HepG2 (cell line): ENCODE measurements around the gene STYX. TPM values are rescaled to one million over a fixed set of nuclear protein-coding genes. Genes with fewer than 3 reads are reported as not detected.

Experiments used
- POLR2AphosphoS2 ChIP-seq: IDR thresholded peaks from 2 replicates; pipeline ENCODE4 v1.6.1; 2011; ENCODE audit warnings: low read depth, low read length, improper control_type of control experiment
- PREB ChIP-seq: sonication (generic); formaldehyde crosslinking; IDR thresholded peaks from 2 replicates; pipeline ENCODE4 v1.4.0; 2020; ENCODE audit warnings: missing genetic modification reagents
- ZNF121 ChIP-seq: sonication (generic); formaldehyde crosslinking; IDR thresholded peaks from 2 replicates; pipeline ENCODE4 v1.5.0; 2020; ENCODE audit warnings: mild to moderate bottlenecking, missing genetic modification reagents
- ZNF513 ChIP-seq: sonication (generic); formaldehyde crosslinking; conservative IDR thresholded peaks from 2 replicates; pipeline ENCODE4 v1.5.0; 2020; ENCODE audit warnings: missing genetic modification reagents
- polyA plus RNA-seq, 8 experiments: library from polyadenylated mRNA; depleted of rRNA in 3 of 8; stranded (reverse) in 7 of 8; unstranded in 1 of 8; fragments of >200 nt; fragmentation: Illumina TruSeq in 4 of 8; extraction: Trizol in 4 of 8; gene quantifications; 2 replicates each; pipeline versions ENCODE4 v1.2.1 to v1.2.3, GENCODE V29; 2011 to 2016; ENCODE audit warnings: low read depth in 4 of 8, missing spikeins in 1 of 8, mixed read lengths in 1 of 8; ENCODE audit not compliant: insufficient read depth in 1 of 8
- total RNA-seq, 5 experiments: library from RNA; depleted of rRNA; stranded (reverse); fragments of >200 nt; fragmentation: Illumina TruSeq; extraction: Trizol; gene quantifications; 2 replicates each; pipeline ENCODE4 v1.2.3, GENCODE V29; 2016; ENCODE audit warnings: low read depth in 1 of 5
- TF ChIP-seq, protein P1 (sequence below), 2 experiments: fragments of 450-650 bp in 1 of 2; sonication (generic) in 1 of 2; formaldehyde crosslinking in 1 of 2; IDR thresholded peaks; 2 replicates each; pipeline versions ENCODE4 v1.6.1 to v1.8.0; 2016 to 2022; ENCODE audit warnings: antibody characterized with exemption in 1 of 2, mild to moderate bottlenecking in 1 of 2, missing genetic modification reagents in 1 of 2
- TF ChIP-seq, protein P2 (sequence below): sonication (generic); formaldehyde crosslinking; IDR thresholded peaks from 2 replicates; pipeline ENCODE4 v1.8.0; 2023; ENCODE audit warnings: mild to moderate bottlenecking, missing genetic modification reagents
- TF ChIP-seq, protein P3 (sequence below): sonication (generic); formaldehyde crosslinking; IDR thresholded peaks from 2 replicates; pipeline ENCODE4 v1.9.0; 2021; ENCODE audit warnings: missing genetic modification reagents, mild to moderate bottlenecking, borderline replicate concordance
- TF ChIP-seq, protein P4 (sequence below): sonication (generic); formaldehyde crosslinking; IDR thresholded peaks from 2 replicates; pipeline ENCODE4 v1.5.0; 2020; ENCODE audit warnings: mild to moderate bottlenecking, missing genetic modification reagents

STYX gene
- total and polyA plus RNA-seq, 2 of the 13 experiments (the other 11 are each of a cell fraction or from before 2014, with no cell fraction given) = 6.6 to 10.9 TPM

DNA sequence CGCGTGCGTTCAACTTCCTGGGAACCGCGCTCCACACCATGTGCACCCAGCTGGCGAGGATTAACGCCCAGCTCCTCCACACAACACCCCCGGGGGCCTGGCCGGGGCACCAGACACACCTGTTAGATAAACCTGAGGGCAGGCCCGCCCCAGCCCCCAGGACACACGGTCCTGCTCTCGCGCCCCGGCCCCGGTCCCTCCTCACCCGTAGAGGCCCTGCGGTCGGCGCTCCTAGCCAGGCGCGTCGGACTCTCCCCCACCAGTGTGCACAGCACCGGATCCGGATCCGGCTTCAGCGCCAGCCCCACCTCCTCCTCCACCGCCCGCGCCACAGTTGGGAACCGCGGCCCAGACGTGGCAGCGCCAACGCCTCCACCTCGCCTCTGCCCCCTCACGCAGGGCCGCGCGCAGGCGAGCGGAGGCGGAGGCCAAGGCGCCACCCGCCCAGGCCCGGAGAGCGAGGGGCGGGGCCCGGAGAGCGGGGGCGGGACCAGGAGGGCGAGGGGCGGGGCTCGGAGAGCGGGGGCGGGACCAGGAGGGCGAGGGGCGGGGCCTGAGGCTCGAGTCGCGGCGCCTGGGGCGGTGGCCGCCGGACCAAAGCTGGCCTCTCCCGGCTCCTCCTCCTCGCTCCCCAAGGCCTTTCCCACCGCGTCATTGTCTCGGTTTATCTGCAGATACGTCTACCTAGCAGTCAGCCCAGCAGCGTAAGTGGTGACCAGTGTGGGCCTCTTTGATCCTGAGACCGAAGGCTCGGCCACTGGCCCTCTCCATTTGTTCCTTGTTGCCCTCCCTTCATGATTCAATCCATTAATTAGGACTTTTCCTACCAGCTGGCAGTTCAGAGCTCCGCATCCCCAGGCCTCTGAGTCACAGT lies 61.5 kb downstream of the STYX start, which contains the start of gene GNPNAT1 (continued):
- TF ChIP-seq, protein P1, sequence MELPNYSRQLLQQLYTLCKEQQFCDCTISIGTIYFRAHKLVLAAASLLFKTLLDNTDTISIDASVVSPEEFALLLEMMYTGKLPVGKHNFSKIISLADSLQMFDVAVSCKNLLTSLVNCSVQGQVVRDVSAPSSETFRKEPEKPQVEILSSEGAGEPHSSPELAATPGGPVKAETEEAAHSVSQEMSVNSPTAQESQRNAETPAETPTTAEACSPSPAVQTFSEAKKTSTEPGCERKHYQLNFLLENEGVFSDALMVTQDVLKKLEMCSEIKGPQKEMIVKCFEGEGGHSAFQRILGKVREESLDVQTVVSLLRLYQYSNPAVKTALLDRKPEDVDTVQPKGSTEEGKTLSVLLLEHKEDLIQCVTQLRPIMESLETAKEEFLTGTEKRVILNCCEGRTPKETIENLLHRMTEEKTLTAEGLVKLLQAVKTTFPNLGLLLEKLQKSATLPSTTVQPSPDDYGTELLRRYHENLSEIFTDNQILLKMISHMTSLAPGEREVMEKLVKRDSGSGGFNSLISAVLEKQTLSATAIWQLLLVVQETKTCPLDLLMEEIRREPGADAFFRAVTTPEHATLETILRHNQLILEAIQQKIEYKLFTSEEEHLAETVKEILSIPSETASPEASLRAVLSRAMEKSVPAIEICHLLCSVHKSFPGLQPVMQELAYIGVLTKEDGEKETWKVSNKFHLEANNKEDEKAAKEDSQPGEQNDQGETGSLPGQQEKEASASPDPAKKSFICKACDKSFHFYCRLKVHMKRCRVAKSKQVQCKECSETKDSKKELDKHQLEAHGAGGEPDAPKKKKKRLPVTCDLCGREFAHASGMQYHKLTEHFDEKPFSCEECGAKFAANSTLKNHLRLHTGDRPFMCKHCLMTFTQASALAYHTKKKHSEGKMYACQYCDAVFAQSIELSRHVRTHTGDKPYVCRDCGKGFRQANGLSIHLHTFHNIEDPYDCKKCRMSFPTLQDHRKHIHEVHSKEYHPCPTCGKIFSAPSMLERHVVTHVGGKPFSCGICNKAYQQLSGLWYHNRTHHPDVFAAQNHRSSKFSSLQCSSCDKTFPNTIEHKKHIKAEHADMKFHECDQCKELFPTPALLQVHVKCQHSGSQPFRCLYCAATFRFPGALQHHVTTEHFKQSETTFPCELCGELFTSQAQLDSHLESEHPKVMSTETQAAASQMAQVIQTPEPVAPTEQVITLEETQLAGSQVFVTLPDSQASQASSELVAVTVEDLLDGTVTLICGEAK (IDR thresholded peaks at IDR 0.05) = no peak
- TF ChIP-seq, protein P1 (CRISPR knock-in tag; IDR thresholded peaks at IDR 0.05) = peak; percentile 73
- TF ChIP-seq, protein P2, sequence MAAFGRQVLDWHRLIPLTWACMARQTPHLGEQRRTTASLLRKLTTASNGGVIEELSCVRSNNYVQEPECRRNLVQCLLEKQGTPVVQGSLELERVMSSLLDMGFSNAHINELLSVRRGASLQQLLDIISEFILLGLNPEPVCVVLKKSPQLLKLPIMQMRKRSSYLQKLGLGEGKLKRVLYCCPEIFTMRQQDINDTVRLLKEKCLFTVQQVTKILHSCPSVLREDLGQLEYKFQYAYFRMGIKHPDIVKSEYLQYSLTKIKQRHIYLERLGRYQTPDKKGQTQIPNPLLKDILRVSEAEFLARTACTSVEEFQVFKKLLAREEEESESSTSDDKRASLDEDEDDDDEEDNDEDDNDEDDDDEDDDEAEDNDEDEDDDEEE (CRISPR knock-in tag) = peak; percentile 93; the same call in 1 of the 2 replicates
- TF ChIP-seq PREB (CRISPR knock-in tag) = no peak
- TF ChIP-seq ZNF513 (CRISPR knock-in tag) = no peak
- no peak for TF ChIP-seq POLR2AphosphoS2
- TF ChIP-seq ZNF121 (CRISPR knock-in tag) = no peak; the same call in none of the 2 replicates
- TF ChIP-seq, protein P3, sequence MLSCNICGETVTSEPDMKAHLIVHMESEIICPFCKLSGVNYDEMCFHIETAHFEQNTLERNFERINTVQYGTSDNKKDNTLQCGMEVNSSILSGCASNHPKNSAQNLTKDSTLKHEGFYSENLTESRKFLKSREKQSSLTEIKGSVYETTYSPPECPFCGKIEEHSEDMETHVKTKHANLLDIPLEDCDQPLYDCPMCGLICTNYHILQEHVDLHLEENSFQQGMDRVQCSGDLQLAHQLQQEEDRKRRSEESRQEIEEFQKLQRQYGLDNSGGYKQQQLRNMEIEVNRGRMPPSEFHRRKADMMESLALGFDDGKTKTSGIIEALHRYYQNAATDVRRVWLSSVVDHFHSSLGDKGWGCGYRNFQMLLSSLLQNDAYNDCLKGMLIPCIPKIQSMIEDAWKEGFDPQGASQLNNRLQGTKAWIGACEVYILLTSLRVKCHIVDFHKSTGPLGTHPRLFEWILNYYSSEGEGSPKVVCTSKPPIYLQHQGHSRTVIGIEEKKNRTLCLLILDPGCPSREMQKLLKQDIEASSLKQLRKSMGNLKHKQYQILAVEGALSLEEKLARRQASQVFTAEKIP (CRISPR knock-in tag) = no peak
- TF ChIP-seq, protein P4, sequence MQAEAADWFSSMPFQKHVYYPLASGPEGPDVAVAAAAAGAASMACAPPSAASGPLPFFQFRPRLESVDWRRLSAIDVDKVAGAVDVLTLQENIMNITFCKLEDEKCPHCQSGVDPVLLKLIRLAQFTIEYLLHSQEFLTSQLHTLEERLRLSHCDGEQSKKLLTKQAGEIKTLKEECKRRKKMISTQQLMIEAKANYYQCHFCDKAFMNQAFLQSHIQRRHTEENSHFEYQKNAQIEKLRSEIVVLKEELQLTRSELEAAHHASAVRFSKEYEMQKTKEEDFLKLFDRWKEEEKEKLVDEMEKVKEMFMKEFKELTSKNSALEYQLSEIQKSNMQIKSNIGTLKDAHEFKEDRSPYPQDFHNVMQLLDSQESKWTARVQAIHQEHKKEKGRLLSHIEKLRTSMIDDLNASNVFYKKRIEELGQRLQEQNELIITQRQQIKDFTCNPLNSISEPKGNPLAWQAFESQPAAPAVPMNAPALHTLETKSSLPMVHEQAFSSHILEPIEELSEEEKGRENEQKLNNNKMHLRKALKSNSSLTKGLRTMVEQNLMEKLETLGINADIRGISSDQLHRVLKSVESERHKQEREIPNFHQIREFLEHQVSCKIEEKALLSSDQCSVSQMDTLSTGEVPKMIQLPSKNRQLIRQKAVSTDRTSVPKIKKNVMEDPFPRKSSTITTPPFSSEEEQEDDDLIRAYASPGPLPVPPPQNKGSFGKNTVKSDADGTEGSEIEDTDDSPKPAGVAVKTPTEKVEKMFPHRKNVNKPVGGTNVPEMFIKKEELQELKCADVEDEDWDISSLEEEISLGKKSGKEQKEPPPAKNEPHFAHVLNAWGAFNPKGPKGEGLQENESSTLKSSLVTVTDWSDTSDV (CRISPR knock-in tag) = no peak
